Bronchial epithelial cell (primary cell): ENCODE results near the gene NRIP3. TPM values are rescaled to one million over a fixed set of nuclear protein-coding genes. Genes with fewer than 3 reads are reported as not detected.

Experiments
- DNase-seq: peaks from one replicate; pipeline ENCODE4 v3.0.0-alpha.2; 2010; ENCODE audit warnings: low read depth
- FAIRE-seq: peaks from 2 replicates; lab custom pipeline; 2011; peaks lifted over from hg19 to GRCh38; lab: Jason Lieb, UNC
- H3K27me3 ChIP-seq: 2 replicates; pipeline ENCODE4 v1.5.1; 2011; ENCODE audit warnings: low read length; ENCODE audit not compliant: control insufficient read depth, insufficient read depth
- H3K36me3 ChIP-seq: 2 replicates; pipeline ENCODE4 v1.5.1; 2011; ENCODE audit warnings: low read length; ENCODE audit not compliant: control insufficient read depth, insufficient read depth
- H3K4me3 ChIP-seq: 2 replicates; pipeline ENCODE4 v1.5.1; 2011; ENCODE audit warnings: mild to moderate bottlenecking, low read depth, low read length, control low read depth
- total RNA-seq: library from RNA; depleted of rRNA; stranded (reverse); fragments of >200 nt; gene quantifications from 2 replicates; pipeline ENCODE4 v1.2.1, GENCODE V29; 2014
- TF ChIP-seq, protein P1 (sequence below): IDR thresholded peaks from 2 replicates; pipeline ENCODE4 v1.5.1; 2011; ENCODE audit warnings: mild to moderate bottlenecking, moderate library complexity, low read length, control low read depth, inconsistent platforms; ENCODE audit not compliant: insufficient read depth, severe bottlenecking

The NRIP3 gene
- total RNA-seq, 1 donor from 2014 or later: 1.6 TPM

- TF ChIP-seq, protein P1, sequence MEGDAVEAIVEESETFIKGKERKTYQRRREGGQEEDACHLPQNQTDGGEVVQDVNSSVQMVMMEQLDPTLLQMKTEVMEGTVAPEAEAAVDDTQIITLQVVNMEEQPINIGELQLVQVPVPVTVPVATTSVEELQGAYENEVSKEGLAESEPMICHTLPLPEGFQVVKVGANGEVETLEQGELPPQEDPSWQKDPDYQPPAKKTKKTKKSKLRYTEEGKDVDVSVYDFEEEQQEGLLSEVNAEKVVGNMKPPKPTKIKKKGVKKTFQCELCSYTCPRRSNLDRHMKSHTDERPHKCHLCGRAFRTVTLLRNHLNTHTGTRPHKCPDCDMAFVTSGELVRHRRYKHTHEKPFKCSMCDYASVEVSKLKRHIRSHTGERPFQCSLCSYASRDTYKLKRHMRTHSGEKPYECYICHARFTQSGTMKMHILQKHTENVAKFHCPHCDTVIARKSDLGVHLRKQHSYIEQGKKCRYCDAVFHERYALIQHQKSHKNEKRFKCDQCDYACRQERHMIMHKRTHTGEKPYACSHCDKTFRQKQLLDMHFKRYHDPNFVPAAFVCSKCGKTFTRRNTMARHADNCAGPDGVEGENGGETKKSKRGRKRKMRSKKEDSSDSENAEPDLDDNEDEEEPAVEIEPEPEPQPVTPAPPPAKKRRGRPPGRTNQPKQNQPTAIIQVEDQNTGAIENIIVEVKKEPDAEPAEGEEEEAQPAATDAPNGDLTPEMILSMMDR: no peak
- FAIRE-seq (no peak), DNase-seq (no peak)
- no peak overlapping the region for H3K4me3 ChIP-seq
- no peaks in the 10 kb centered on the region for H3K36me3 ChIP-seq
- H3K27me3 ChIP-seq: no peaks in the 10 kb centered on the region
These were observed 42.4 kb downstream of the NRIP3 start for GRCh38 chr11:8961401-8961800.

- Histone ChIP-seq H3K27me3 (no peaks in the 10 kb centered on the region), H3K4me3 (no peak overlapping the region), H3K36me3 (peaks cover 6% of the 10 kb centered on the region)
- TF ChIP-seq, protein P1: peak; percentile 76
- FAIRE-seq: no peak
- peak; percentile 79 for DNase-seq
These were observed 44.1 kb downstream of the NRIP3 start for GRCh38 chr11:8959546-8960166.

DNA sequence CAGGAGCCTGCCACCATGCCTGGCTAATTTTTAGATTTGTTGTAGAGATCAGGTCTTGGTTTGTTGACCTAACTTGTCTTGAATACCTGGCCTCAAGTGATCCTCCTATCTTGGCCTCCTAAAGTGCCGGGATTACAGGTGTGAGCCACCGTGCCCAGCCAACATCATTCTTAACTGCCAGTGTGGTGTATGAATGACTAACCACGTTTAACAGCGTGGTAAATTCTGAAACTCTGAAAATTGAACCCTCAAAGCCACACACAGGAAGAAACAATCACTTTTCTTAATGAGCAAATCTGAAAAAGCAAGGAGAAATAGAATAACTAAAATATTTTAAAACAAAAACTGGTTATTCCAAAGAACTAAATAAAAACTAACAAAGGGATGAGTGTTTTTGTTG, 46.9 kb downstream of the NRIP3 start:
- no peaks in the 10 kb centered on the region for H3K27me3 ChIP-seq
- DNase-seq (no peak), FAIRE-seq (no peak)
- TF ChIP-seq, protein P1: no peak
- H3K36me3 ChIP-seq: peaks cover 9% of the 10 kb centered on the region
- H3K4me3 ChIP-seq: no peak overlapping the region

DNA sequence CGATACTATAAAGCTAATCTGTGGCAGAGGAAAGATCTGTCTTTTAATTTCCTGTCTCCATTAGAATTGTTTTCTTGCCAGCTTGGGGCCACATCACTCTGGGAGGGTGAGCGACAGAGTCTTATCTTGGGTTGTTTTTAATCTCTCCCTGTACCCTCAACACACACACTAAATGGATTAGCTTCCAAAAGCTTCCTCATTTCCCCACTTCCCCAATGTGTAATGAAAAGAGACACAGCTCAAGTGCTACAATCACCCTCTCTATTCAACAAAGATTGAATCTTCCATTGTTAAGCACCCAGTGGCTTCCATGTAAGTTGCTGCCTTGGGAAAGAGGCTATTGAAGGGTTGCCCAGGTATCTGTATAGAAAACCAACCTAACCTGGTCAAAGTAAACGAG, 54.9 kb downstream of the NRIP3 start:
- no peaks in the 10 kb centered on the region for H3K27me3 ChIP-seq
- H3K4me3 ChIP-seq: no peak overlapping the region
- peaks cover 9% of the 10 kb centered on the region for H3K36me3 ChIP-seq
- TF ChIP-seq, protein P1: no peak
- no peak for DNase-seq
- no peak for FAIRE-seq

GRCh38 chr11:8947230-8947943, 56.4 kb downstream of the NRIP3 start:
- TF ChIP-seq, protein P1: no peak
- FAIRE-seq: no peak
- H3K27me3 ChIP-seq: no peaks in the 10 kb centered on the region
- H3K36me3 ChIP-seq: peaks cover 6% of the 10 kb centered on the region
- DNase-seq: no peak
- H3K4me3 ChIP-seq: no peak overlapping the region
